ENCODE data around the gene HEXD.

The HEXD gene

GRCh38 chr17:82461827-82462524 is 43.8 kb downstream of the HEXD start:
- DNase-seq, result no peak

GRCh38 chr17:82463391-82463790 is 45.2 kb downstream of the HEXD start:
- DNase-seq, result no peak

GRCh38 chr17:82463925-82464566 is 45.9 kb downstream of the HEXD start:
- no peak for DNase-seq

- DNase-seq, result no peak
Measured at GRCh38 chr17:82464567-82464929, 46.4 kb downstream of the HEXD start.

GRCh38 chr17:82465023-82465603 is 47.0 kb downstream of the HEXD start:
- no peak for DNase-seq

GRCh38 chr17:82468692-82469091 is 50.5 kb downstream of the HEXD start:
- DNase-seq, result no peak

- no peak for DNase-seq
Measured at GRCh38 chr17:82470065-82470464, 51.9 kb downstream of the HEXD start.

GRCh38 chr17:82474223-82475010 is 56.3 kb downstream of the HEXD start:
- DNase-seq, result no peak

- DNase-seq, result no peak
Measured at GRCh38 chr17:82475458-82475857, 57.3 kb downstream of the HEXD start.

GRCh38 chr17:82477934-82478333 is 59.8 kb downstream of the HEXD start:
- no peak for DNase-seq

GRCh38 chr17:82479602-82480001 is 61.5 kb downstream of the HEXD start:
- DNase-seq, result no peak

GRCh38 chr17:82480318-82480717 is 62.2 kb downstream of the HEXD start:
- no peak for DNase-seq

- DNase-seq, result no peak
Measured at GRCh38 chr17:82483204-82483660, 65.1 kb downstream of the HEXD start.

GRCh38 chr17:82483836-82484235 is 65.7 kb downstream of the HEXD start:
- no peak for DNase-seq

- no peak for DNase-seq
Measured at GRCh38 chr17:82486231-82487094, 68.3 kb downstream of the HEXD start.

- DNase-seq, result no peak
Measured at GRCh38 chr17:82487910-82488309, 69.8 kb downstream of the HEXD start.

GRCh38 chr17:82489117-82489516 is 71.0 kb downstream of the HEXD start:
- no peak for DNase-seq

- DNase-seq, result no peak
Measured at GRCh38 chr17:82489851-82490511, 71.8 kb downstream of the HEXD start.

GRCh38 chr17:82490512-82491195 is 72.5 kb downstream of the HEXD start:
- DNase-seq, result no peak

- no peak for DNase-seq
Measured at GRCh38 chr17:82491196-82491530, 73.0 kb downstream of the HEXD start.

- DNase-seq, result no peak
Measured at GRCh38 chr17:82491533-82491932, 73.4 kb downstream of the HEXD start.

Data from activated CD4-positive, alpha-beta T cell treated with anti-CD3 and anti-CD28 coated beads, Interleukin-10, Interleukin-2, amounts not matched to agents 100 ng/mL and 50 ng/mL, durations not matched to agents 16 hours and 8 hours (primary cell).